ENCODE data around the gene SLC7A6.

GRCh38 chr16:68347605-68348004, 83.3 kb downstream of the SLC7A6 start:
- TF ChIP-seq ZFP3 (CRISPR knock-in tag; IDR thresholded peaks at IDR 0.05) (no peak), ZC3H10 (CRISPR knock-in tag; IDR thresholded peaks at IDR 0.05) (no peak), OSR1 (CRISPR knock-in tag; IDR thresholded peaks at IDR 0.05) (no peak), PATZ1 (CRISPR knock-in tag; IDR thresholded peaks at IDR 0.05; ENCODE audit: borderline replicate concordance) (no peak), ZFP30 (CRISPR knock-in tag; IDR thresholded peaks at IDR 0.05) (no peak), ZNF8 (CRISPR knock-in tag; IDR thresholded peaks at IDR 0.05) (no peak), TSHZ2 (CRISPR knock-in tag; IDR thresholded peaks at IDR 0.05) (no peak), BACH2 (CRISPR knock-in tag; IDR thresholded peaks at IDR 0.05; ENCODE audit: borderline replicate concordance) (no peak), CSDC2 (CRISPR knock-in tag; IDR thresholded peaks at IDR 0.05) (no peak), ARNTL (CRISPR knock-in tag; IDR thresholded peaks at IDR 0.05; ENCODE audit: borderline replicate concordance, low read depth) (no peak), TCF4 (CRISPR knock-in tag; IDR thresholded peaks at IDR 0.05; ENCODE audit: borderline replicate concordance) (no peak), RARB (CRISPR knock-in tag; IDR thresholded peaks at IDR 0.05) (no peak)
- TF ChIP-seq, protein P1, sequence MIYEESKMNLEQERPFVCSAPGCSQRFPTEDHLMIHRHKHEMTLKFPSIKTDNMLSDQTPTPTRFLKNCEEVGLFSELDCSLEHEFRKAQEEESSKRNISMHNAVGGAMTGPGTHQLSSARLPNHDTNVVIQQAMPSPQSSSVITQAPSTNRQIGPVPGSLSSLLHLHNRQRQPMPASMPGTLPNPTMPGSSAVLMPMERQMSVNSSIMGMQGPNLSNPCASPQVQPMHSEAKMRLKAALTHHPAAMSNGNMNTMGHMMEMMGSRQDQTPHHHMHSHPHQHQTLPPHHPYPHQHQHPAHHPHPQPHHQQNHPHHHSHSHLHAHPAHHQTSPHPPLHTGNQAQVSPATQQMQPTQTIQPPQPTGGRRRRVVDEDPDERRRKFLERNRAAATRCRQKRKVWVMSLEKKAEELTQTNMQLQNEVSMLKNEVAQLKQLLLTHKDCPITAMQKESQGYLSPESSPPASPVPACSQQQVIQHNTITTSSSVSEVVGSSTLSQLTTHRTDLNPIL (CRISPR knock-in tag; IDR thresholded peaks at IDR 0.05; ENCODE audit: low read depth), result no peak

All from SK-N-SH treated with all-trans-retinoic acid at 6 μM for 48 hours (cell line).